Ascending aorta (tissue), 2 donors: Measurements from ENCODE around the gene MRM1. TPM values are rescaled to one million over a fixed set of nuclear protein-coding genes. Genes with fewer than 3 reads are reported as not detected.
A peak's percentile ranks its signal among the peaks of the same experiment; 100 is the strongest.

Experiments used
- DNase-seq, 2 donors: peaks; one replicate each; pipeline ENCODE4 v3.0.0-alpha.2; 2019; ENCODE audit warnings: low spot score in 2 of 2
- H3K27ac ChIP-seq, 2 donors: fragments of 200-600 bp; sonication (generic); one replicate each; pipeline ENCODE4 v1.5.1; 2016 to 2017; ENCODE audit warnings: mild to moderate bottlenecking in 1 of 2
- H3K27me3 ChIP-seq: fragments of 200-600 bp; sonication (generic); one replicate; pipeline ENCODE4 v1.5.1; 2017
- H3K36me3 ChIP-seq, 2 donors: fragments of 200-600 bp; sonication (generic); one replicate each; pipeline ENCODE4 v1.5.1; 2016
- H3K4me1 ChIP-seq, 2 donors: fragments of 200-600 bp; sonication (generic); one replicate each; pipeline ENCODE4 v1.5.1; 2016 to 2017; ENCODE audit warnings: mild to moderate bottlenecking in 1 of 2
- H3K4me3 ChIP-seq, 2 donors: fragments of 200-600 bp; sonication (generic); one replicate each; pipeline ENCODE4 v1.5.1; 2016 to 2017; ENCODE audit warnings: mild to moderate bottlenecking in 1 of 2
- H3K9me3 ChIP-seq, 2 donors: fragments of 200-600 bp; sonication (generic); one replicate each; pipeline ENCODE4 v1.5.1; 2016
- intact Hi-C: fragments of 100-400 bp; cut with DNase I; formaldehyde crosslinking; loops from one replicate; pipeline ENCODE4 v1.15.1; 2023
- total RNA-seq: library from RNA; depleted of rRNA; stranded (reverse); fragments of >200 nt; gene quantifications from one replicate; pipeline ENCODE4 v1.1.0, GENCODE V29; 2016
- TF ChIP-seq, protein P1 (sequence below), 3 experiments: fragments of 200-600 bp in 2 of 3; fragments of 450-650 bp in 1 of 3; sonication (generic) in 2 of 3; IDR thresholded peaks; one replicate each; pipeline ENCODE4 v1.5.1; 2016 to 2019; ENCODE audit warnings: antibody characterized with exemption in 3 of 3, mild to moderate bottlenecking in 1 of 3, moderate library complexity in 1 of 3

Gene MRM1
- total RNA-seq, 1 donor from 2014 or later: not detected

- TF ChIP-seq, protein P1, sequence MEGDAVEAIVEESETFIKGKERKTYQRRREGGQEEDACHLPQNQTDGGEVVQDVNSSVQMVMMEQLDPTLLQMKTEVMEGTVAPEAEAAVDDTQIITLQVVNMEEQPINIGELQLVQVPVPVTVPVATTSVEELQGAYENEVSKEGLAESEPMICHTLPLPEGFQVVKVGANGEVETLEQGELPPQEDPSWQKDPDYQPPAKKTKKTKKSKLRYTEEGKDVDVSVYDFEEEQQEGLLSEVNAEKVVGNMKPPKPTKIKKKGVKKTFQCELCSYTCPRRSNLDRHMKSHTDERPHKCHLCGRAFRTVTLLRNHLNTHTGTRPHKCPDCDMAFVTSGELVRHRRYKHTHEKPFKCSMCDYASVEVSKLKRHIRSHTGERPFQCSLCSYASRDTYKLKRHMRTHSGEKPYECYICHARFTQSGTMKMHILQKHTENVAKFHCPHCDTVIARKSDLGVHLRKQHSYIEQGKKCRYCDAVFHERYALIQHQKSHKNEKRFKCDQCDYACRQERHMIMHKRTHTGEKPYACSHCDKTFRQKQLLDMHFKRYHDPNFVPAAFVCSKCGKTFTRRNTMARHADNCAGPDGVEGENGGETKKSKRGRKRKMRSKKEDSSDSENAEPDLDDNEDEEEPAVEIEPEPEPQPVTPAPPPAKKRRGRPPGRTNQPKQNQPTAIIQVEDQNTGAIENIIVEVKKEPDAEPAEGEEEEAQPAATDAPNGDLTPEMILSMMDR (IDR thresholded peaks at IDR 0.05): no peak
- no peak overlapping the region for H3K4me3 ChIP-seq
- no peaks in the 10 kb centered on the region for H3K36me3 ChIP-seq
- DNase-seq: no peak
- H3K9me3 ChIP-seq: no peaks in the 10 kb centered on the region
- no peak overlapping the region for H3K27ac ChIP-seq
- intact Hi-C loops: no loop called here
- H3K27me3 ChIP-seq: no peaks in the 10 kb centered on the region
- peaks cover 0 to 3% of the 10 kb centered on the region in 2 donors for H3K4me1 ChIP-seq
Observed at GRCh38 chr17:36653856-36654255, 52.5 kb downstream of the MRM1 start.

- H3K4me1 ChIP-seq: peaks cover 0 to 3% of the 10 kb centered on the region in 2 donors
- H3K9me3 ChIP-seq: no peaks in the 10 kb centered on the region
Observed at GRCh38 chr17:36655726-36656125, 54.3 kb downstream of the MRM1 start.

DNA sequence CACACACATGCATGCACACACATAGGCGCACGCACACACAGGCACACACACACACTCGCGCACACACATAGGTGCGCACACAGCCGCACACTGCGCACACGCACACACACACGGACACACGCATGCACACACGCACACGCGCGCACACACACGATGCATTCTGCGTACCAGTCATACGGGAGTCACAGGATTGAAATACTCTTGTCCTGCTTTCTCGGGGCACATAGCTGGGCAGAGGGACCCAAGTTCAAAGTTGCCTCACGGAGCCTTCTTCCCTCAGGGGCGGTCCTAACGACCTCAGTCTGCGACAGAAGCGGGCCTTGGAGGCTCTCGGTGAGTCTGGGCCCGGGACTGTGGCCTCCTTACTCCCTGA, 56.0 kb downstream of the MRM1 start:
- Histone ChIP-seq H3K27me3 (no peaks in the 10 kb centered on the region), H3K4me3 (peak overlapping the region in 1 of 2 donors; percentile 56), H3K4me1 (peaks cover 0 to 3% of the 10 kb centered on the region in 2 donors), H3K9me3 (no peaks in the 10 kb centered on the region), H3K27ac (no peak overlapping the region), H3K36me3 (no peaks in the 10 kb centered on the region)
- DNase-seq: no peak
- TF ChIP-seq, protein P1 (IDR thresholded peaks at IDR 0.05): no peak
- intact Hi-C loops: no loop called here

More at GRCh38 chr17:36655726-36656125, 54.3 kb downstream of the MRM1 start:
- intact Hi-C loops: no loop called here
- TF ChIP-seq, protein P1 (IDR thresholded peaks at IDR 0.05): no peak
- H3K4me3 ChIP-seq: no peak overlapping the region
- H3K27ac ChIP-seq: no peak overlapping the region
- H3K27me3 ChIP-seq: no peaks in the 10 kb centered on the region
- no peak for DNase-seq
- no peaks in the 10 kb centered on the region for H3K36me3 ChIP-seq

DNA sequence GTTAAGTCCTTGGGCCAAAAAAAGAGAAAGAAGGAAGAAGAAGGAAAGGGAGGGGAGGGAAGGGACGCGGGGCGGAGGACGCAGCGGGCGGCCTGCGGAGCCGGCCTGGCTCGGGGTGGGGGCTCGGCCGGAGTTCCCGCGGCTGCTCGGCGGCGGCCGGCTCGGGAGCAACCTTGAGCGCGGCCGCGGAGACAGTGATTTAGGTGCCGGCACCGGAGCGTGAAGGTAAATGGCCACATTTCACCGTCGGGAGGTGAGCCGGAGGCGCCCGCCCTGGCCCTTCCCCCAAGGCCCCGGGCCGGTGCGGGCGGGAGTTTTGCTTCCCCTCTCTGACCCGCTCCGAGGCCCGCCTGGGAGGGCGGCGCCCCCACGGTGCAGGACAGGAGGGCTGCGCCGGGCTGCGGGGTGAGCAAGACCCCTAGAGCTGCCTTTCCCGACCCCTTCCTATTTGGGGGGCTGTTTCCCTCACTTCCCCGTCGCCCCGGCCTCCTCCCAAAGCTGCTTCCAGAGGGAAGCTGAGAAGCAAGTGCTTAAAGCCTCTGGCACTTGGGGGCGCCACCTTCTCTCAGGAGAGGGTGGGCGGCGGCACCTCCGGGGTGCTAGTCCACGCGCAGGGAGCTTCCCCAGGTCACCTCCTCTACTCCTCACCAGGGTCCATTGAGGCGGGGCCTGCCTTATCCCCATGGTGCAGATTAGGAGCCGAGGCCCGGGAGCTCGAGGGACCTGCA, 56.5 kb downstream of the MRM1 start:
- no peaks in the 10 kb centered on the region for H3K9me3 ChIP-seq

More for the DNA sequence above, 56.5 kb downstream of the MRM1 start:
- Histone ChIP-seq H3K4me1 (peaks cover 0 to 3% of the 10 kb centered on the region in 2 donors), H3K27me3 (no peaks in the 10 kb centered on the region), H3K4me3 (peak overlapping the region; percentile 45 to 56), H3K36me3 (no peaks in the 10 kb centered on the region), H3K27ac (no peak overlapping the region)
- TF ChIP-seq, protein P1 (IDR thresholded peaks at IDR 0.05): no peak
- DNase-seq: no peak
- intact Hi-C loops: no loop called here

Other genes with a start within 250 kb of the MRM1 start
- gene TBC1D3H, start 213.1 kb upstream of the MRM1 start, total RNA-seq: not detected
- 49.4 TPM for gene ZNHIT3, start 114.9 kb upstream of the MRM1 start, total RNA-seq
- gene MYO19, start 66.7 kb upstream of the MRM1 start, total RNA-seq: 40.7 TPM
- gene PIGW, start 66.6 kb upstream of the MRM1 start, total RNA-seq: 6.0 TPM
- 26.5 TPM for gene GGNBP2, start 56.7 kb upstream of the MRM1 start, total RNA-seq
- 11.8 TPM for gene DHRS11, start 9.7 kb upstream of the MRM1 start, total RNA-seq